GM12865 (cell line): ENCODE data around the gene LCE1D.

Experiments
- DNase-seq: peaks from one replicate; pipeline ENCODE4 v3.0.0; 2010; ENCODE audit warnings: low read depth
- H3K4me3 ChIP-seq: 2 replicates; pipeline ENCODE4 v1.5.1; 2011; ENCODE audit warnings: mild to moderate bottlenecking, low read depth, low read length, control low read depth
- CTCF ChIP-seq: IDR thresholded peaks from 2 replicates; pipeline ENCODE4 v1.5.1; 2011; ENCODE audit warnings: low read length, control low read depth, low read depth, inconsistent platforms; ENCODE audit not compliant: insufficient read depth; ENCODE audit errors: missing control alignments

The LCE1D gene

GRCh38 chr1:152811050-152811449 is 14.5 kb downstream of the LCE1D start:
- peak; percentile 1 for DNase-seq
- no peak for TF ChIP-seq CTCF
- no peak overlapping the region for H3K4me3 ChIP-seq

- DNase-seq, result no peak
- no peak for TF ChIP-seq CTCF
- H3K4me3 ChIP-seq, result no peak within 1 kb of the TSS
Observed at GRCh38 chr1:152811671-152812070, 15.2 kb downstream of the LCE1D start, which contains the start of gene LCE1B. Gene LCE1B (plus strand): TSS chr1:152811971. CDS start chr1:152812447, 476 bp downstream.

- TF ChIP-seq CTCF, result no peak
- DNase-seq, result no peak
- H3K4me3 ChIP-seq, result no peak overlapping the region
Observed at GRCh38 chr1:152817309-152817708, 20.8 kb downstream of the LCE1D start.

- DNase-seq, result no peak
- no peak overlapping the region for H3K4me3 ChIP-seq
- no peak for TF ChIP-seq CTCF
Observed at GRCh38 chr1:152823294-152823693, 26.8 kb downstream of the LCE1D start.

- no peak for DNase-seq
- TF ChIP-seq CTCF, result no peak
- H3K4me3 ChIP-seq, result no peak overlapping the region
Observed at GRCh38 chr1:152824964-152825363, 28.4 kb downstream of the LCE1D start.

- no peak for TF ChIP-seq CTCF
- DNase-seq, result no peak
- no peak within 1 kb of the TSS for H3K4me3 ChIP-seq
Observed at GRCh38 chr1:152827173-152827572, 30.7 kb downstream of the LCE1D start, which contains the start of gene LCE1A. Gene LCE1A (plus strand): TSS chr1:152827473. CDS start chr1:152827473, 0 bp downstream.

GRCh38 chr1:152836870-152837269 is 40.3 kb downstream of the LCE1D start:
- DNase-seq, result no peak
- no peak for TF ChIP-seq CTCF

More at GRCh38 chr1:152836870-152837269, 40.3 kb downstream of the LCE1D start:
- no peak overlapping the region for H3K4me3 ChIP-seq
